ENCODE data around the gene ALOX15B. TPM values are rescaled to one million over a fixed set of nuclear protein-coding genes. Genes with fewer than 3 reads are reported as not detected.

The ALOX15B gene
- total RNA-seq, 1 donor: under 0.01 TPM

GRCh38 chr17:8079291-8080207 is 40.7 kb downstream of the ALOX15B start:
- Histone ChIP-seq H3K27me3 (ENCODE audit: insufficient read depth, low read length) (peaks cover 57% of the 10 kb centered on the region), H2AFZ (ENCODE audit: low read length) (peak overlapping the region; percentile 91), H3K4me2 (ENCODE audit: insufficient read depth, low read length) (peak overlapping the region; percentile 87), H3K4me1 (ENCODE audit: insufficient read depth, low read length) (peaks cover 2% of the 10 kb centered on the region), H3K9me3 (ENCODE audit: low read depth, low read length) (no peaks in the 10 kb centered on the region), H3K36me3 (ENCODE audit: insufficient read depth, low read length) (no peaks in the 10 kb centered on the region), H3K4me3 (ENCODE audit: insufficient read depth, low read length) (peak overlapping the region; percentile 61), H4K20me1 (ENCODE audit: insufficient read depth, low read length) (no peaks in the 10 kb centered on the region), H3K27ac (ENCODE audit: low read depth, low read length) (no peak overlapping the region), H3K79me2 (ENCODE audit: insufficient read depth, low read length) (no peaks in the 10 kb centered on the region)
- TF ChIP-seq, protein P1, sequence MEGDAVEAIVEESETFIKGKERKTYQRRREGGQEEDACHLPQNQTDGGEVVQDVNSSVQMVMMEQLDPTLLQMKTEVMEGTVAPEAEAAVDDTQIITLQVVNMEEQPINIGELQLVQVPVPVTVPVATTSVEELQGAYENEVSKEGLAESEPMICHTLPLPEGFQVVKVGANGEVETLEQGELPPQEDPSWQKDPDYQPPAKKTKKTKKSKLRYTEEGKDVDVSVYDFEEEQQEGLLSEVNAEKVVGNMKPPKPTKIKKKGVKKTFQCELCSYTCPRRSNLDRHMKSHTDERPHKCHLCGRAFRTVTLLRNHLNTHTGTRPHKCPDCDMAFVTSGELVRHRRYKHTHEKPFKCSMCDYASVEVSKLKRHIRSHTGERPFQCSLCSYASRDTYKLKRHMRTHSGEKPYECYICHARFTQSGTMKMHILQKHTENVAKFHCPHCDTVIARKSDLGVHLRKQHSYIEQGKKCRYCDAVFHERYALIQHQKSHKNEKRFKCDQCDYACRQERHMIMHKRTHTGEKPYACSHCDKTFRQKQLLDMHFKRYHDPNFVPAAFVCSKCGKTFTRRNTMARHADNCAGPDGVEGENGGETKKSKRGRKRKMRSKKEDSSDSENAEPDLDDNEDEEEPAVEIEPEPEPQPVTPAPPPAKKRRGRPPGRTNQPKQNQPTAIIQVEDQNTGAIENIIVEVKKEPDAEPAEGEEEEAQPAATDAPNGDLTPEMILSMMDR (IDR thresholded peaks at IDR 0.05; ENCODE audit: extremely low read depth, low read depth, low read length): peak; percentile 71
- peak; percentile 98 for DNase-seq (ENCODE audit: insufficient read length, low spot score, missing footprints)

- H3K27me3 ChIP-seq (ENCODE audit: insufficient read depth, low read length): peaks cover 52% of the 10 kb centered on the region
- H3K4me2 ChIP-seq (ENCODE audit: insufficient read depth, low read length): peak overlapping the region; percentile 87
Measured at GRCh38 chr17:8080208-8080798, 41.4 kb downstream of the ALOX15B start.

GRCh38 chr17:8080799-8081219 is 42.0 kb downstream of the ALOX15B start:
- H3K4me2 ChIP-seq (ENCODE audit: insufficient read depth, low read length): no peak overlapping the region
- no peaks in the 10 kb centered on the region for H3K79me2 ChIP-seq (ENCODE audit: insufficient read depth, low read length)
- H4K20me1 ChIP-seq (ENCODE audit: insufficient read depth, low read length): no peaks in the 10 kb centered on the region
- peaks cover 47% of the 10 kb centered on the region for H3K27me3 ChIP-seq (ENCODE audit: insufficient read depth, low read length)
- TF ChIP-seq, protein P1 (IDR thresholded peaks at IDR 0.05; ENCODE audit: extremely low read depth, low read depth, low read length): no peak
- H3K4me3 ChIP-seq (ENCODE audit: insufficient read depth, low read length): no peak overlapping the region
- no peaks in the 10 kb centered on the region for H3K9me3 ChIP-seq (ENCODE audit: low read depth, low read length)
- no peak overlapping the region for H3K27ac ChIP-seq (ENCODE audit: low read depth, low read length)
- H3K36me3 ChIP-seq (ENCODE audit: insufficient read depth, low read length): no peaks in the 10 kb centered on the region
- peak; percentile 86 for DNase-seq (ENCODE audit: insufficient read length, low spot score, missing footprints)
- H3K4me1 ChIP-seq (ENCODE audit: insufficient read depth, low read length): peaks cover 2% of the 10 kb centered on the region
- no peak overlapping the region for H2AFZ ChIP-seq (ENCODE audit: low read length)

More at GRCh38 chr17:8080208-8080798, 41.4 kb downstream of the ALOX15B start:
- Histone ChIP-seq H3K4me1 (ENCODE audit: insufficient read depth, low read length) (peaks cover 2% of the 10 kb centered on the region), H3K36me3 (ENCODE audit: insufficient read depth, low read length) (no peaks in the 10 kb centered on the region), H3K79me2 (ENCODE audit: insufficient read depth, low read length) (no peaks in the 10 kb centered on the region), H2AFZ (ENCODE audit: low read length) (peak overlapping the region; percentile 65), H3K9me3 (ENCODE audit: low read depth, low read length) (no peaks in the 10 kb centered on the region), H3K27ac (ENCODE audit: low read depth, low read length) (no peak overlapping the region), H4K20me1 (ENCODE audit: insufficient read depth, low read length) (no peaks in the 10 kb centered on the region), H3K4me3 (ENCODE audit: insufficient read depth, low read length) (peak overlapping the region; percentile 61)
- no peak for DNase-seq (ENCODE audit: insufficient read length, low spot score, missing footprints)
- TF ChIP-seq, protein P1 (IDR thresholded peaks at IDR 0.05; ENCODE audit: extremely low read depth, low read depth, low read length): no peak

- H3K27ac ChIP-seq (ENCODE audit: low read depth, low read length): no peak overlapping the region
- peaks cover 2% of the 10 kb centered on the region for H3K4me1 ChIP-seq (ENCODE audit: insufficient read depth, low read length)
- no peak for DNase-seq (ENCODE audit: insufficient read length, low spot score, missing footprints)
- no peak overlapping the region for H3K4me3 ChIP-seq (ENCODE audit: insufficient read depth, low read length)
- H4K20me1 ChIP-seq (ENCODE audit: insufficient read depth, low read length): no peaks in the 10 kb centered on the region
- no peak overlapping the region for H2AFZ ChIP-seq (ENCODE audit: low read length)
- H3K4me2 ChIP-seq (ENCODE audit: insufficient read depth, low read length): no peak overlapping the region
- no peaks in the 10 kb centered on the region for H3K79me2 ChIP-seq (ENCODE audit: insufficient read depth, low read length)
- H3K27me3 ChIP-seq (ENCODE audit: insufficient read depth, low read length): peaks cover 47% of the 10 kb centered on the region
- TF ChIP-seq, protein P1 (IDR thresholded peaks at IDR 0.05; ENCODE audit: extremely low read depth, low read depth, low read length): no peak
- H3K9me3 ChIP-seq (ENCODE audit: low read depth, low read length): no peaks in the 10 kb centered on the region
- H3K36me3 ChIP-seq (ENCODE audit: insufficient read depth, low read length): no peaks in the 10 kb centered on the region
Measured at GRCh38 chr17:8081876-8082275, 43.0 kb downstream of the ALOX15B start.

Data from osteoblast (primary cell).